ENCODE data around the gene DUSP6.

Gene DUSP6

GRCh38 chr12:89309440-89309802, 42.9 kb downstream of the DUSP6 start:
- no peak overlapping the region for H3K27ac Mint-ChIP-seq
- no peaks in the 10 kb centered on the region for H3K27me3 Mint-ChIP-seq
- peaks cover 28% of the 10 kb centered on the region for H3K4me1 Mint-ChIP-seq
- H3K36me3 Mint-ChIP-seq, result no peaks in the 10 kb centered on the region
- H3K9me3 Mint-ChIP-seq, result no peaks in the 10 kb centered on the region
- no peak overlapping the region for H3K4me3 Mint-ChIP-seq

- Mint-ChIP-seq H3K36me3 (no peaks in the 10 kb centered on the region), H3K27me3 (no peaks in the 10 kb centered on the region), H3K4me1 (peaks cover 28% of the 10 kb centered on the region), H3K27ac (no peak overlapping the region), H3K4me3 (no peak overlapping the region), H3K9me3 (no peaks in the 10 kb centered on the region)
Measured at GRCh38 chr12:89307474-89308253, 44.6 kb downstream of the DUSP6 start.

- Mint-ChIP-seq H3K27ac (no peak overlapping the region), H3K36me3 (no peaks in the 10 kb centered on the region), H3K9me3 (no peaks in the 10 kb centered on the region), H3K4me1 (peaks cover 28% of the 10 kb centered on the region), H3K27me3 (no peaks in the 10 kb centered on the region), H3K4me3 (no peak overlapping the region)
Measured at GRCh38 chr12:89306827-89307473, 45.4 kb downstream of the DUSP6 start.

- no peak overlapping the region for H3K4me3 Mint-ChIP-seq
- H3K36me3 Mint-ChIP-seq, result no peaks in the 10 kb centered on the region
- H3K27me3 Mint-ChIP-seq, result no peaks in the 10 kb centered on the region
- no peak overlapping the region for H3K27ac Mint-ChIP-seq
- H3K4me1 Mint-ChIP-seq, result peaks cover 28% of the 10 kb centered on the region
- no peaks in the 10 kb centered on the region for H3K9me3 Mint-ChIP-seq
Measured at GRCh38 chr12:89305373-89305772, 46.9 kb downstream of the DUSP6 start.

GRCh38 chr12:89299931-89300330, 52.4 kb downstream of the DUSP6 start:
- Mint-ChIP-seq H3K27ac (no peak overlapping the region), H3K9me3 (no peaks in the 10 kb centered on the region), H3K4me3 (no peak overlapping the region), H3K36me3 (no peaks in the 10 kb centered on the region), H3K27me3 (no peaks in the 10 kb centered on the region), H3K4me1 (peaks cover 4% of the 10 kb centered on the region)

GRCh38 chr12:89299417-89299816, 52.9 kb downstream of the DUSP6 start:
- H3K27ac Mint-ChIP-seq, result no peak overlapping the region
- H3K27me3 Mint-ChIP-seq, result no peaks in the 10 kb centered on the region
- H3K36me3 Mint-ChIP-seq, result no peaks in the 10 kb centered on the region
- peaks cover 4% of the 10 kb centered on the region for H3K4me1 Mint-ChIP-seq
- no peaks in the 10 kb centered on the region for H3K9me3 Mint-ChIP-seq
- H3K4me3 Mint-ChIP-seq, result no peak overlapping the region
